GM10266 (cell line): ENCODE results near the gene TLCD2.
"Not testable (repeated sequence)": the region's sequence is repeated elsewhere in the genome, so short reads cannot be mapped to it uniquely, and the experiment has no call there.

Experiments used
- DNase-seq: peaks from one replicate; pipeline ENCODE4 v3.0.0; 2012; ENCODE audit errors: extremely low spot score
- TF ChIP-seq, protein P1 (sequence below): IDR thresholded peaks from 2 replicates; pipeline ENCODE4 v1.5.1; 2012; ENCODE audit warnings: mild to moderate bottlenecking, low read depth; ENCODE audit not compliant: control insufficient read depth, insufficient read depth; ENCODE audit errors: missing control alignments

The TLCD2 gene

DNA sequence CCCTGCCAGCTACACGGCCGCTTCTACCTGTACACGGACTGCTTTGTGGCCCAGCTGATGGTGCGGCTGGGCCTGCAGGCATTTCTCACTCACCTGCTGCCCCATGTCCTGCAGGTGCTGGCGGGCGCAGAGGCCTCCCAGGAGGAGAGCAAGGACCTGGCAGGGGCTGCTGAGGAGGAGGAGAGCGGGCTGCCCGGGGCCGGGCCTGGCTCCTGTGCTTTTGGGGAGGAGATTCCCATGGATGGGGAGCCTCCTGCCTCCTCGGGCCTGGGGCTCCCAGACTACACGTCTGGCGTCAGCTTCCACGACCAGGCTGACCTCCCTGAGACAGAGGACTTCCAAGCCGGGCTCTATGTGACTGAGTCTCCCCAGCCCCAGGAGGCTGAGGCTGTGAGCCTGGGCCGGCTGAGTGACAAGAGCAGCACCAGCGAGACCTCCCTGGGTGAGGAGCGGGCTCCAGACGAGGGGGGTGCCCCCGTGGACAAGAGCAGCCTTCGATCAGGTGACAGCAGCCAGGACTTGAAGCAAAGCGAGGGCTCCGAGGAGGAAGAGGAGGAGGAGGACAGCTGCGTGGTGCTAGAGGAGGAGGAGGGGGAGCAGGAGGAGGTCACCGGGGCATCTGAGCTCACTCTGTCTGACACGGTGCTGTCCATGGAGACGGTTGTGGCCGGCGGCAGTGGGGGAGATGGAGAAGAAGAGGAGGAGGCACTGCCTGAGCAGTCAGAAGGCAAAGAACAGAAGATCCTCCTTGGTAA lies 17.9 kb upstream of the TLCD2 start:
- TF ChIP-seq, protein P1, sequence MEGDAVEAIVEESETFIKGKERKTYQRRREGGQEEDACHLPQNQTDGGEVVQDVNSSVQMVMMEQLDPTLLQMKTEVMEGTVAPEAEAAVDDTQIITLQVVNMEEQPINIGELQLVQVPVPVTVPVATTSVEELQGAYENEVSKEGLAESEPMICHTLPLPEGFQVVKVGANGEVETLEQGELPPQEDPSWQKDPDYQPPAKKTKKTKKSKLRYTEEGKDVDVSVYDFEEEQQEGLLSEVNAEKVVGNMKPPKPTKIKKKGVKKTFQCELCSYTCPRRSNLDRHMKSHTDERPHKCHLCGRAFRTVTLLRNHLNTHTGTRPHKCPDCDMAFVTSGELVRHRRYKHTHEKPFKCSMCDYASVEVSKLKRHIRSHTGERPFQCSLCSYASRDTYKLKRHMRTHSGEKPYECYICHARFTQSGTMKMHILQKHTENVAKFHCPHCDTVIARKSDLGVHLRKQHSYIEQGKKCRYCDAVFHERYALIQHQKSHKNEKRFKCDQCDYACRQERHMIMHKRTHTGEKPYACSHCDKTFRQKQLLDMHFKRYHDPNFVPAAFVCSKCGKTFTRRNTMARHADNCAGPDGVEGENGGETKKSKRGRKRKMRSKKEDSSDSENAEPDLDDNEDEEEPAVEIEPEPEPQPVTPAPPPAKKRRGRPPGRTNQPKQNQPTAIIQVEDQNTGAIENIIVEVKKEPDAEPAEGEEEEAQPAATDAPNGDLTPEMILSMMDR: no peak
- DNase-seq: no peak

DNA sequence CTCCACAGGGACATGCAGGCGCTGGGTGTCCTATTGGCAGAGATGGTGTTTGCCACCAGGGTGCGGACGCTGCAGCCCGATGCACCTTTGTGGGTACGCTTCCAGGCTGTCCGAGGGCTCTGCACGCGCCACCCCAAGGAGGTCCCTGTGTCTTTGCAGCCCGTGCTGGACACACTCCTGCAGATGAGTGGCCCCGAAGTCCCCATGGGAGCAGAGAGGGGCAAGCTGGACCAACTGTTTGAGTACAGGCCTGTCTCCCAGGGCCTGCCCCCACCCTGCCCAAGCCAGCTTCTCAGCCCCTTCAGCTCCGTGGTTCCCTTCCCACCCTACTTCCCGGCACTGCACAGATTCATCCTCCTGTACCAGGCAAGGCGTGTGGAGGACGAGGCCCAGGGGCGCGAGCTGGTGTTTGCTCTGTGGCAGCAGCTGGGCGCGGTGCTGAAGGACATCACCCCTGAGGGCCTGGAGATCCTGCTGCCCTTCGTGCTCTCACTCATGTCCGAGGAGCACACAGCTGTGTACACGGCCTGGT lies 17.1 kb upstream of the TLCD2 start:
- TF ChIP-seq, protein P1: no peak
- no peak for DNase-seq

DNA sequence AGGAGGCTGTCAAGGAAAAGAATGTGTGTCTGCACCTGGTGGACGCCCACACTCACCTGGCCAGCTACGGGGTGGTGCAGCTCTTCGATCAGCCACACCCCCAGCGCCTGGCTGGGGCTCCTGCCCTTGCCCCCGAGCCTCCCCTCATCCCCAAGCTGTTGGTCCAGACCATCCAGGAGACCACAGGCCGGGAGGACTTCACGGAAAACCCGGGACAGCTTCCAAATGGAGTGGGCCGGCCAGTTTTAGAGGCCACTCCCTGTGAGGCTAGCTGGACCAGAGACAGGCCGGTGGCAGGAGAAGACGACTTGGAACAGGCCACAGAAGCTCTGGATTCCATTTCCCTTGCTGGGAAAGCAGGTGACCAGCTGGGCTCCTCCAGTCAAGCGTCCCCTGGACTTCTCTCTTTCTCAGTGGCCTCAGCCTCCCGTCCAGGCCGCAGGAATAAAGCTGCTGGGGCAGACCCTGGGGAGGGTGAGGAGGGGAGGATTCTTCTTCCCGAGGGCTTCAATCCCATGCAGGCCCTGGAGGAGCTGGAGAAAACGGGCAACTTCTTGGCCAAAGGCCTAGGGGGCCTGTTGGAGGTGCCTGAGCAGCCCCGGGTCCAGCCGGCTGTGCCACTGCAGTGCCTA lies 16.6 kb upstream of the TLCD2 start:
- TF ChIP-seq, protein P1: no peak
- no peak for DNase-seq

DNA sequence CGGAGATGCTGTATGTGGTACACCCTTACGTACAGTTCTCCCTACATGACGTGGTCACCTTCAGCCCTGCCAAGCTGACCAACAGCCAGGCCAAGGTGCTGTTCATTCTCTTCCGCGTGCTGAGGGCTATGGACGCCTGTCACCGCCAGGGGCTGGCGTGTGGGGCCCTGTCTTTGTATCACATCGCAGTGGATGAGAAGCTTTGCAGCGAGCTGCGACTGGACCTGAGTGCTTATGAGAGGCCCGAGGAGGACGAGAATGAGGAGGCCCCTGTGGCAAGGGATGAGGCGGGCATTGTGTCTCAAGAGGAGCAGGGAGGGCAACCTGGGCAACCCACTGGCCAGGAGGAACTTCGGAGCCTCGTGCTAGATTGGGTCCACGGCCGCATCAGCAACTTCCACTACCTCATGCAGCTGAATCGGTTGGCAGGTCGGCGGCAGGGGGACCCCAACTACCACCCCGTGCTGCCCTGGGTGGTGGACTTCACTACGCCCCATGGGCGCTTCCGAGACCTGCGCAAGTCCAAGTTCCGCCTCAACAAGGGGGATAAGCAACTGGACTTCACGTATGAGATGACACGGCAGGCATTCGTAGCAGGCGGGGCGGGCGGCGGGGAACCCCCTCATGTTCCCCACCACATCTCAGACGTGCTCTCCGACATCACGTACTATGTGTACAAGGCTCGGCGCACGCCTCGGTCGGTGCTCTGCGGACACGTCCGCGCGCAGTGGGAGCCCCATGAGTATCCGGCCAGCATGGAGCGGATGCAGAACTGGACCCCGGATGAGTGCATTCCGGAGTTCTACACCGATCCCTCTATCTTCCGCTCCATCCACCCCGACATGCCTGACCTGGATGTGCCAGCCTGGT lies 15.7 kb upstream of the TLCD2 start:
- no peak for DNase-seq
- TF ChIP-seq, protein P1: no peak

DNA sequence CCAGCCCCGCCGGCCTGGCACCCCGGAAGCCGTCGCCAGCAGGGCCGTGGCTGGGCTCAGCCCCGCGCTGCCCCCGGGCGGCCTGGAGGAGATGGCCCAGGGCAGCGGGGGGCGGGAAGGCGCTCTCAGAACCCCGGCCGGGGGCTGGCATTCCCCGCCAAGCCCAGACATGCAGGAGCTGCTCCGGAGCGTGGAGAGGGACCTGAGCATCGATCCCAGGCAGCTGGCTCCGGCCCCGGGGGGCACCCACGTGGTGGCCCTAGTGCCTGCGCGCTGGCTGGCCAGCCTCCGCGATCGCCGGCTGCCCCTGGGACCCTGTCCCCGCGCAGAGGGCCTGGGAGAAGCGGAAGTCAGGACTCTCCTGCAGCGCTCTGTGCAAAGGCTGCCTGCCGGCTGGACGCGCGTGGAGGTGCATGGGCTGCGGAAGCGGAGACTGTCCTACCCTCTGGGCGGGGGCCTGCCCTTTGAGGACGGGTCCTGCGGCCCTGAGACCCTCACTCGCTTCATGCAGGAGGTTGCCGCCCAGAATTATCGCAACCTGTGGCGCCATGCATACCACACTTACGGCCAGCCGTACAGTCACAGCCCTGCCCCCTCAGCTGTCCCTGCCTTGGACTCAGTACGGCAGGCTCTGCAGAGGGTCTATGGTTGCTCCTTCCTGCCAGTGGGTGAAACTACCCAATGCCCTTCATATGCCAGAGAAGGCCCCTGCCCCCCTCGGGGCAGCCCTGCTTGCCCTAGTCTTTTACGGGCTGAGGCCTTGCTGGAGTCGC lies 14.9 kb upstream of the TLCD2 start:
- DNase-seq: no peak
- TF ChIP-seq, protein P1: peak; percentile 17

DNA sequence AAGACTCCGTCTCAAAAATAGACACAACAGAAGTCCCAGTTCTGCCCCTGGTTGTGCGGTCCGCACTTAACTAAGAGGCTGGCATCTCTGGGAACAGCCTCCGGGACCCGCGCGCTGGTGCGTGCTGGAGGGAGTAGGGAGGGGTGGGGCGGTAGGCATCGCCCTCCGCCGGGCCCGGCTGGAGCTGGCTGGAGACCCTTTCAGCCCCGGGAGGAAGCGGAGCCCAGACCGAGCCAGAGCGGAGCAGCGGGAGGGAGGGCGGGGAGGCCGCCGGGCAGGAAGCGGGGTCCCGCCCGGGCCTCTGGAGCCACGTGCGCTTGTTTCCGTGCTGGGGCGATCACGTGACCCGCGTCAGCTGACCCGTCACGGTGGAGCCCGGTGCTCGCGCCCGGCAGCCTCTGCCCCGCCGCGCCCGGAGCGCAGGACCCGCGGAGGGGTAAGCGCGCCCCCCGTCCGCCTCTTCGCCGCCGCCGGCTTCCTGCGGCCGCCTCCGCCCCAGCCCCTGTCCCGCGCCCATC lies 14.2 kb upstream of the TLCD2 start, which contains the start of gene WDR81:
Gene WDR81 (plus strand): TSS at position 354 of the 518 bp plus-strand sequence. CDS start 256 bp downstream, outside the sequence.
- TF ChIP-seq, protein P1: no peak

DNA sequence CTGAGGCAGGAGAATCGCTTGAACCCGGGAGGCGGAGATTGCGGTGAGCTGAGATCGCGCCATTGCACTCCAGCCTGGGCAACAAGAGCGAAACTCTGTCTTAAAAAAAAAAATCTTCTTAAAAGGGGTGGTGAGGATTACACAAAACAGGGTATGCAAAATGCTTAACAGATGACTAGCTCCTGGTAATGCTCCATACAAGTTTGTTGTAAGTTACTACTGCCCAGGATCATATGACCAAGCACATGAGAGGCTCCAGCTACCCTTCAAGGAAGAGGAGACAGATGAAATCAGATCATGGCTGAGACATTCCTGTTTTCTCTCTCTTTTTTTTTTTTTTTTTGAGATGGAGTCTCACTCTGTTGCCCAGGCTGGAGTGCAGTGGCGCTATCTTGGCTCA lies 11.8 kb upstream of the TLCD2 start:
- DNase-seq: not testable (repeated sequence)

More for the DNA sequence above, 14.2 kb upstream of the TLCD2 start, which contains the start of gene WDR81:
- DNase-seq: peak; percentile 97
